ENCODE results near the gene NKAIN4. TPM values are rescaled to one million over a fixed set of nuclear protein-coding genes. Genes with fewer than 3 reads are reported as not detected.

NKAIN4 gene
- total and polyA plus RNA-seq, 8 donors: 0.14 TPM; not detected in 7

- Histone ChIP-seq H3K27me3 (no peaks in the 10 kb centered on the region), H3K27ac (no peak overlapping the region), H3K36me3 (no peaks in the 10 kb centered on the region), H3K4me1 (peaks cover 0 to 15% (median 3%) of the 10 kb centered on the region in 3 donors), H3K4me3 (no peak overlapping the region), H3K9me3 (no peaks in the 10 kb centered on the region)
- ATAC-seq: no peak
- TF ChIP-seq, protein P1, sequence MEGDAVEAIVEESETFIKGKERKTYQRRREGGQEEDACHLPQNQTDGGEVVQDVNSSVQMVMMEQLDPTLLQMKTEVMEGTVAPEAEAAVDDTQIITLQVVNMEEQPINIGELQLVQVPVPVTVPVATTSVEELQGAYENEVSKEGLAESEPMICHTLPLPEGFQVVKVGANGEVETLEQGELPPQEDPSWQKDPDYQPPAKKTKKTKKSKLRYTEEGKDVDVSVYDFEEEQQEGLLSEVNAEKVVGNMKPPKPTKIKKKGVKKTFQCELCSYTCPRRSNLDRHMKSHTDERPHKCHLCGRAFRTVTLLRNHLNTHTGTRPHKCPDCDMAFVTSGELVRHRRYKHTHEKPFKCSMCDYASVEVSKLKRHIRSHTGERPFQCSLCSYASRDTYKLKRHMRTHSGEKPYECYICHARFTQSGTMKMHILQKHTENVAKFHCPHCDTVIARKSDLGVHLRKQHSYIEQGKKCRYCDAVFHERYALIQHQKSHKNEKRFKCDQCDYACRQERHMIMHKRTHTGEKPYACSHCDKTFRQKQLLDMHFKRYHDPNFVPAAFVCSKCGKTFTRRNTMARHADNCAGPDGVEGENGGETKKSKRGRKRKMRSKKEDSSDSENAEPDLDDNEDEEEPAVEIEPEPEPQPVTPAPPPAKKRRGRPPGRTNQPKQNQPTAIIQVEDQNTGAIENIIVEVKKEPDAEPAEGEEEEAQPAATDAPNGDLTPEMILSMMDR (IDR thresholded peaks at IDR 0.05): no peak
- WGBS, 2 donors: 87 to 88% methylated on average over 9 of the region's 9 CpGs
- intact Hi-C loops (cut with DNase I): no loop called here
- DNase-seq: no peak
- no peak for FAIRE-seq
These were observed 15.5 kb upstream of the NKAIN4 start for GRCh38 chr20:63269724-63270123.

DNA sequence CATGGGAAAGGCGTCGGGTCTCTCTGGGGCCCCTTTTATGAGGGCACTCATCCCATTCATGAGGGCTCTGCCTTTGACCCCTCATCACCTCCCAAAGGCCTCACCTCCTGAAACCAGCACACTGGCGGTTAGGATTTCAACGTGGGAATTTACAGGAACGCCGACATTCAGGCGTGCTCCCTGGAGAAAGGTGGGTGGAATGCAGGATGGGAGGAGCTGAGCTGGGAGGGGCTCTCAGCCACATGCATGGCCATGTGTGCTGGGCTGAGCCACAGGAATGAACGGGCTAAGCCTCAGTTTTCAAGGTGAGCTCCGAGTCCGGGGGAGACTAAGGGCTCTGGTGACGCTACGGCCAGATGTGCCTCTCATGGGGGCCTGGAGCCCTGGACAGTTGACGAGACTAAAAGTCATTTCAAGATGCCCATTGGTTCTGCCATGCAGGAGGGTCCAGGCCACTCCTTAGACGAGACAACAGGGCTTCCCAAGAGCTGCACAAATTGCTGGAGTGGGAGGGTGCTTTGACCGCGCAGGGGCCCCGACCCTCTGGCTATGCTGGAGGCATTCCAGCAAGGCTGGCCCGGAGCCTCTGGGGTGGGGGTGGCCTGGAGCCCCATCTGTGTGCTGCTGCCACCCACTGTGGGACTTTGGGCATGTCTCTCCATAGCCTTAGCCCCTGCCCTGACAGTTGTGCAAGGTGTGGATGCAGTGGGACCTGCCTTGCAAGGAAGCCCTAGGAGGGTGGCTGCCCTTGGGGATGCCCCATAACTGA is 14.6 kb upstream of the NKAIN4 start:
- WGBS, 2 donors: 27 to 36% methylated on average over 18 of the region's 18 CpGs

GRCh38 chr20:63268256-63268655 is 14.0 kb upstream of the NKAIN4 start:
- Histone ChIP-seq H3K27ac (no peak overlapping the region), H3K4me1 (peaks cover 0 to 3% (median 3%) of the 10 kb centered on the region in 3 donors), H3K27me3 (no peaks in the 10 kb centered on the region), H3K4me3 (no peak overlapping the region), H3K9me3 (no peaks in the 10 kb centered on the region), H3K36me3 (no peaks in the 10 kb centered on the region)
- intact Hi-C loops (cut with DNase I): no loop called here
- WGBS, 2 donors: 48 to 63% methylated on average over 7 of the region's 7 CpGs
- ATAC-seq: no peak
- DNase-seq: no peak
- TF ChIP-seq, protein P1 (IDR thresholded peaks at IDR 0.05): no peak
- FAIRE-seq: no peak

More for the DNA sequence above, 14.6 kb upstream of the NKAIN4 start:
- Histone ChIP-seq H3K4me1 (peaks cover 0 to 6% (median 3%) of the 10 kb centered on the region in 3 donors), H3K9me3 (no peaks in the 10 kb centered on the region), H3K4me3 (no peak overlapping the region), H3K27ac (no peak overlapping the region), H3K27me3 (no peaks in the 10 kb centered on the region), H3K36me3 (no peaks in the 10 kb centered on the region)
- no peak for FAIRE-seq
- DNase-seq: no peak
- intact Hi-C loops (cut with DNase I): no loop called here
- ATAC-seq: no peak
- TF ChIP-seq, protein P1 (IDR thresholded peaks at IDR 0.05): no peak

DNA sequence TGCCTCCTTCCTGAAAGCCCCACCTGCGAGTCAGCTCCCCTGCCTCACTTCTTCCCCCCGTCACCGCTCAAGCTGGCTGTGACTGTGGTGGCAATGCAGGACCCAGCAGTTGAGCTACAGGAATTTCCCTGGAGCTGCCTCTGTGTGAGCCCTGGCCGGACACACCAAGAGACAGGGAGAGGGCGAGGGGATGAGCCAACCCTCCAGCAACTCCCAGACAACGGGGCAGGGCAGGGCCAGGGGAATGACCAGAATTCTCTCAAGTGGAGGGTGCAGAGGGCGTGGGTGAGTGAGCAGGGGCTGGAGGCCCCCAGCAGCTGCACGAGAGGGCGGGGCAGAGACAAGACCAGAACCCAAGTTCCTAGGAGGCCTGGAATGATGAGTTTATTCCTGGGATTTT is 13.4 kb upstream of the NKAIN4 start:
- TF ChIP-seq, protein P1 (IDR thresholded peaks at IDR 0.05): no peak
- FAIRE-seq (no peak), DNase-seq (no peak), ATAC-seq (no peak)
- no peak overlapping the region for H3K4me3 ChIP-seq
- WGBS, 2 donors: 52 to 67% methylated on average over 9 of the region's 9 CpGs
- intact Hi-C loops (cut with DNase I): no loop called here
- no peak overlapping the region for H3K27ac ChIP-seq
- H3K27me3 ChIP-seq: no peaks in the 10 kb centered on the region
- H3K36me3 ChIP-seq: no peaks in the 10 kb centered on the region
- no peaks in the 10 kb centered on the region for H3K9me3 ChIP-seq
- H3K4me1 ChIP-seq: peaks cover 0 to 3% (median 3%) of the 10 kb centered on the region in 3 donors

DNA sequence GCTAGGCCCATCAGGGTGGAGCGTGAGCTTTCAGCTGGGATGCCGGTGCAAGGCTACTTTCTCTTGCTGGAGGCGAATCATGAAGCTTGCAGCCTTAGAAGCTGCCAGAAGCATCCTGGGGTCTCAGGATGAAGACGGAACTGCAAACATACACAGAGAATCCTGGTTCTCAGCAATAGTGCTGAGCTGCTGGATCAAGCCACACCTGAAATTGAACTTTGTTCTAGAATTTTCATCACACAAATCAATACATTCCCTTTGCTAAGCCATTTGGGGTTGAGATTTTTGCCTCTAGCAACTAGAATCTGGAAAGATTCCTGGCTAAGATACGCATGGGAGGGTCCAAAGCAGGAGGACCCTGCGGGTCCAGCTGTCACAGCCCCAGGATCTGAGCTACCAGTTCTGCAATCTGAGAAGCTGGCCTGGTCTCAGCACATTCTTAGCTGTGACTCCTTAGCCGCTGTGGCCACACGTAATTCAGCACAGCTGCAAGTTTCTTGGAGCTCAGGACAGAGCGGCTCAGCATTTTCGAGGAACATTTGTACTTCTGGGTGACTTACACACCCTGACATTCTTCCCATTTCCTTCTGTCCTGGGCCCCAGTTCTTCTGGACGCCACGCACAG is 11.7 kb upstream of the NKAIN4 start:
- WGBS, 2 donors: 58 to 69% methylated on average over 12 of the region's 12 CpGs
- Histone ChIP-seq H3K27me3 (no peaks in the 10 kb centered on the region), H3K36me3 (no peaks in the 10 kb centered on the region)

More for the DNA sequence above, 11.7 kb upstream of the NKAIN4 start:
- H3K4me3 ChIP-seq: no peak overlapping the region
- FAIRE-seq: no peak
- intact Hi-C loops (cut with DNase I): no loop called here
- H3K27ac ChIP-seq: no peak overlapping the region
- ATAC-seq: no peak
- DNase-seq: no peak
- TF ChIP-seq, protein P1 (IDR thresholded peaks at IDR 0.05): no peak
- H3K9me3 ChIP-seq: no peaks in the 10 kb centered on the region
- H3K4me1 ChIP-seq: no peaks in the 10 kb centered on the region
